ENCODE measurements around the gene ZSWIM7.
A peak's percentile ranks its signal among the peaks of the same experiment; 100 is the strongest.

The ZSWIM7 gene, protein sequence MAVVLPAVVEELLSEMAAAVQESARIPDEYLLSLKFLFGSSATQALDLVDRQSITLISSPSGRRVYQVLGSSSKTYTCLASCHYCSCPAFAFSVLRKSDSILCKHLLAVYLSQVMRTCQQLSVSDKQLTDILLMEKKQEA

DNA sequence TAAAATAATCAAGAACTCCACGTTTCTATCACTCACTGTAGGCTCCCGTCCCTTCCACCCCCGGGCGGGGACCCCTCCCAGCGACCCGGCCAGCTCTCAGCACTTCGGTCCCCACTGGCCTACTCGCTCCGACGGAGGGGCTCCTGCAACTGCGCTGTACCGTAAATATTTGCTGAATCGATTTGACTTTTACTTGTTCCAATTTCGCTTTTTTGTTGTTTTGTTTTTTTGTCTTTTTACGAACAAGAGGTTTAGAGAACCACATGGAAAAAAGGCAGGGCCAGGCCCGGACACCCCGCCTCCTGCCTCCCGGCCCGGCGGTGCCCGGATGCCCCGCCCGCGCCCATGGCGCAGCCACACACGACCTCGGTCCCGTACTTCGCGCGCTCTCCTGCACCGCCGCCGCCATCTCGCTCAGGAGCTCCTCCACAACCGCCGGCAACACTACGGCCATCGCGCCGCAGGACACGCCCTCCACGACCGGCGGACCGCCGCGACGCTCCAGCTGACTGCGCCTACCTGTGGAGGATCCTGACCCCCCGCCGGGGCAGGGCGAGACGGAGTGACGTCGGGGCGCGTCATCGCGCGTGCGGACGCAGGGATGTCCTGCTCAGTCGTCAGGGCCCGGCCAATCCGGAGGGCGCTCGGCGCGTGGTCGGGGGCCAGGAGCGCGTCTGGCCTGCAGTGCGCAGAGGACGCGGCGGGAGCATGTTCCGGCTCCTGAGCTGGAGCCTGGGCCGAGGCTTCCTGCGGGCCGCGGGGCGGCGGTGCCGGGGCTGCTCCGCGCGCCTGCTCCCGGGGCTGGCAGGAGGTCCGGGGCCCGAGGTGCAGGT, at the start of gene ZSWIM7, which contains the start of gene TTC19:
TSS of gene ZSWIM7 (minus strand) at position 564 of the 833 bp plus-strand sequence. CDS start at position 454, 110 bp downstream.
TSS of gene TTC19 (plus strand) at position 684 of the 833 bp plus-strand sequence. CDS start at position 709, 25 bp downstream.
- H3K27ac ChIP-seq: peak within 1 kb of the TSS; percentile 96
- CTCF ChIA-PET: interaction anchor here (0.7 to 1.7 kb wide), 4 partner anchors 13 to 218 kb away, joined by 3 to 12 read pairs (median 3); partner anchors contain the start of gene ADORA2B
- TF ChIP-seq, protein P1, sequence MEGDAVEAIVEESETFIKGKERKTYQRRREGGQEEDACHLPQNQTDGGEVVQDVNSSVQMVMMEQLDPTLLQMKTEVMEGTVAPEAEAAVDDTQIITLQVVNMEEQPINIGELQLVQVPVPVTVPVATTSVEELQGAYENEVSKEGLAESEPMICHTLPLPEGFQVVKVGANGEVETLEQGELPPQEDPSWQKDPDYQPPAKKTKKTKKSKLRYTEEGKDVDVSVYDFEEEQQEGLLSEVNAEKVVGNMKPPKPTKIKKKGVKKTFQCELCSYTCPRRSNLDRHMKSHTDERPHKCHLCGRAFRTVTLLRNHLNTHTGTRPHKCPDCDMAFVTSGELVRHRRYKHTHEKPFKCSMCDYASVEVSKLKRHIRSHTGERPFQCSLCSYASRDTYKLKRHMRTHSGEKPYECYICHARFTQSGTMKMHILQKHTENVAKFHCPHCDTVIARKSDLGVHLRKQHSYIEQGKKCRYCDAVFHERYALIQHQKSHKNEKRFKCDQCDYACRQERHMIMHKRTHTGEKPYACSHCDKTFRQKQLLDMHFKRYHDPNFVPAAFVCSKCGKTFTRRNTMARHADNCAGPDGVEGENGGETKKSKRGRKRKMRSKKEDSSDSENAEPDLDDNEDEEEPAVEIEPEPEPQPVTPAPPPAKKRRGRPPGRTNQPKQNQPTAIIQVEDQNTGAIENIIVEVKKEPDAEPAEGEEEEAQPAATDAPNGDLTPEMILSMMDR (conservative IDR thresholded peaks at IDR 0.05; ENCODE audit: low read depth): no peak
- POLR2A ChIA-PET (ENCODE audit: low non-redundant PET): interaction anchor here (0.7 to 1.7 kb wide), 4 partner anchors 49 to 344 kb away, joined by 3 to 12 read pairs (median 6); partner anchors contain the start of gene ADORA2B
- DNase-seq (ENCODE audit: low spot score): peak; percentile 98

DNA sequence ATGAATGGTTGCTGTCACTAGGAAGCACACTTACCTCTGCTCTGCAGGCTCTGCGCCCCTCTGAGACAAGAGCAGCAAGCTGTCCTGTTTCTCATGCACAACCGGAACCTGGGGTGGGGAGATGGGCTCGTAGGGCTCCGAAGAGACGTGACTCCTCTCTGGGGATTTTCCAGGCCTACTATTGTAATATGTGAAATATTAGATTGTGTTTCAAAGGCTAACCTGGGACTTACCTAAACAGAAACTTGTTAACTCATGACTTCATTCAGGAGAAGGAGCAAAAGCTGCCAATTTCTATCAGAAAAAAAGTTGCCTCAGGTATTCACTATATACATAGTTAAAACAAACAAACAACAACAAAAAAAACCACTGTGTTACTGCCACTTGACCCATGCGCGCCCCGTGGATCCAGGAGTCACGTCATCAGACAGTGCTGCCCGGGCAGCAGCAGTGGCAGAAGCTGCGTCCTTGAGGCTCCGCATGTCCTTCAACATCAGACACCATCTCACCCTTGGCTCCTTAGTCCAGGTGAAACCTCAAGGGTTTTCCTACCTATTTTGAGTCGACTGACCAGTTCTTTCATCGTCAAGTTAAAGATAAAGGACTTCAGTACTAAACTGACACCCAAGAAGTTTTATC, 49.4 kb upstream of the ZSWIM7 start:
- H3K27ac ChIP-seq: no peak overlapping the region
- CTCF ChIA-PET: interaction anchor here (0.7 kb wide), 1 partner anchor 93 kb away, joined by 3 read pairs; no protein-coding TSS in a partner anchor
- POLR2A ChIA-PET (ENCODE audit: low non-redundant PET): no interaction called here
- no peak for DNase-seq (ENCODE audit: low spot score)
- TF ChIP-seq, protein P1 (conservative IDR thresholded peaks at IDR 0.05; ENCODE audit: low read depth): no peak

DNA sequence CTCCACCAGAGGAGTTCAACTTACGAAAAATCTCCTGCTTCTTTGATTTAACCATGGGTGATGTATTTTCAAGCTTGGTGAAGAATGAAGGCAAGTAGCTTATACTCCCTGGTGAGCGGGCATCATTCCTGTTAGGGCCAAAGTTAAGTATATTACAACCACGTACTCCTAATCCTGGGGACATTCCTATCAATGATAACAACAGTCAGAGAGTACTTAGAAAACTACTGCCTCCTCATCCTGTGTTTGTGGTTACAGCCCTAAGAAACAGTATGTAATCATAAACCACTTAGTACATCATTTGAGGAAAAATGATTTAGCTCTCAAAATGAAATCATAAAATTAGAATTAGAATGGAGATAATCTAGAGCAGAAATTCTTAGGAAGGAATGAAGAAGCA, 47.5 kb upstream of the ZSWIM7 start:
- H3K27ac ChIP-seq: no peak overlapping the region
- POLR2A ChIA-PET (ENCODE audit: low non-redundant PET): no interaction called here
- CTCF ChIA-PET: interaction anchor here (0.6 kb wide), 1 partner anchor 18 kb away, joined by 4 read pairs; no protein-coding TSS in a partner anchor
- DNase-seq (ENCODE audit: low spot score): no peak
- TF ChIP-seq, protein P1 (conservative IDR thresholded peaks at IDR 0.05; ENCODE audit: low read depth): no peak

DNA sequence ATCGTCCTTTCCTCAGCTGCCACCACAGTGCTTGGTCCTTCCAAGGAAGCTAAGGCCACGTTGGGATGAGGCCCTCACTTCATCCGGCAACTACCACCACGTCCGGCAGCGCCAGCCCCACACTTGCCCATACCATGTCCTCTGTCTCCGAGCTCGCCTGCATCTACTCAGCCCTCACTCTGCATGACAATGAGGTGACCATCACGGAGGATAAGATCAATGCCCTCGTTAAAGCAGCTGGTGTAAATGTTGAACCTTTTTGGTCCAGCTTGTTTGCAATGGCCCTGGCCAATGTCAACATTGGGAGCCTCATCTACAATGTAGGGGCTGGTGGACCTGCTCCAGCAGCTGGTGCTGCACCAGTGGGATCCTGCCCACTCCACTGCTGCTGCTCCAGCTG, 45.0 kb upstream of the ZSWIM7 start:
- TF ChIP-seq, protein P1 (conservative IDR thresholded peaks at IDR 0.05; ENCODE audit: low read depth): no peak
- DNase-seq (ENCODE audit: low spot score): no peak
- CTCF ChIA-PET: interaction anchor here (0.6 kb wide), 1 partner anchor 230 kb away, joined by 4 read pairs; no protein-coding TSS in a partner anchor
- POLR2A ChIA-PET (ENCODE audit: low non-redundant PET): interaction anchor here (0.9 kb wide), 1 partner anchor 172 kb away, joined by 3 read pairs; the partner anchor contains the start of gene PIGL
- no peak overlapping the region for H3K27ac ChIP-seq

DNA sequence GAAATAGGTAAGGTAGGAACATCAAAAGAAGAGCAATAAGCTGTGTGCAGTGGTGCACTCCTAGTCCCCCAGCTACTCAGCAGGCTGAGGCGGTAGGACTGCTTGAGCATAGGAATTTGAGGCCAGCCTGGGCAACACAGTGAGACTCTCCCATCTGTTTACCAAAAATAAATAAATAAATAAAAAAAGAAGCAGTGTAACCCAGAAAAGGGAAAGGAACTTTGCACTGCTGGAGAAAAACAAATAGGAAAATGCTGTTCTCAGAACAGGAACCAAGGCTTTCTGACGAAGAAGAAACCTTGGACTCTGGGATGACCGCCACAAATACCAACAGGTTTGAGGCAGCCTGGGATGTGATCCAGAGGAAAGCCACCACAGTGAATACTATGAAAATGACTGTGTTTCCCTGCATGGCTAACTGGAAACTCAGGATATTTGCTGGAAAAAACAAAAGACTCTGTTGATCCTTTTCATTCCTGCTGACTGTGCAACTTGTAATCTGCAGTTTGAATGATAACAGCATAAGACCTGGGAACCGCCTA, 41.3 kb upstream of the ZSWIM7 start:
- H3K27ac ChIP-seq: no peak overlapping the region
- POLR2A ChIA-PET (ENCODE audit: low non-redundant PET): no interaction called here
- CTCF ChIA-PET: no interaction called here
- TF ChIP-seq, protein P1 (conservative IDR thresholded peaks at IDR 0.05; ENCODE audit: low read depth): no peak
- DNase-seq (ENCODE audit: low spot score): no peak

DNA sequence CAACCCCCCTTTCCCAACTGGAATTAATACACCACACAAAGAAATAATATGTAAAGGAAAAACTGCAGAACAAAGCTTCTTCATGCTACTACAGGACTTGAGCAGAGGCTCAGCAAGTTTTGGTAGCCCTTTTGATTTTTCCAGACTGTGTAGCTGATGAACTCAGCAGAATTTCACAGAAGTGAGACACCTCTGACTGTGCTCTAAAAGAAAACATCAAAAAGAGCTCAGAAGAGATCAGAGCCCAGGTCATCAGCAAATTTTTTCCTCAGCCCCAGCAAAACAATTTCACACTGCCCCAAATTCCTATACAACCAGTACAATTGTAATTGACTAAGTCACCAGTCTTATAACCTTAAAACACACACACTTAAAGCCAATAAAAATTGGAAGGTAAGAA, 38.1 kb upstream of the ZSWIM7 start:
- TF ChIP-seq, protein P1 (conservative IDR thresholded peaks at IDR 0.05; ENCODE audit: low read depth): no peak
- H3K27ac ChIP-seq: no peak overlapping the region
- CTCF ChIA-PET: no interaction called here
- DNase-seq (ENCODE audit: low spot score): no peak
- POLR2A ChIA-PET (ENCODE audit: low non-redundant PET): no interaction called here
